Activated T-cell treated with anti-CD3 and anti-CD28 coated beads, Interleukin-2, amount 50 U/mL, for 48 hours (primary cell): ENCODE data around the gene NUP50.

Source experiments
- DNase-seq, 2 experiments: peaks; one replicate each; pipeline ENCODE4 v3.0.0-alpha.2; 2020

NUP50 gene

DNA sequence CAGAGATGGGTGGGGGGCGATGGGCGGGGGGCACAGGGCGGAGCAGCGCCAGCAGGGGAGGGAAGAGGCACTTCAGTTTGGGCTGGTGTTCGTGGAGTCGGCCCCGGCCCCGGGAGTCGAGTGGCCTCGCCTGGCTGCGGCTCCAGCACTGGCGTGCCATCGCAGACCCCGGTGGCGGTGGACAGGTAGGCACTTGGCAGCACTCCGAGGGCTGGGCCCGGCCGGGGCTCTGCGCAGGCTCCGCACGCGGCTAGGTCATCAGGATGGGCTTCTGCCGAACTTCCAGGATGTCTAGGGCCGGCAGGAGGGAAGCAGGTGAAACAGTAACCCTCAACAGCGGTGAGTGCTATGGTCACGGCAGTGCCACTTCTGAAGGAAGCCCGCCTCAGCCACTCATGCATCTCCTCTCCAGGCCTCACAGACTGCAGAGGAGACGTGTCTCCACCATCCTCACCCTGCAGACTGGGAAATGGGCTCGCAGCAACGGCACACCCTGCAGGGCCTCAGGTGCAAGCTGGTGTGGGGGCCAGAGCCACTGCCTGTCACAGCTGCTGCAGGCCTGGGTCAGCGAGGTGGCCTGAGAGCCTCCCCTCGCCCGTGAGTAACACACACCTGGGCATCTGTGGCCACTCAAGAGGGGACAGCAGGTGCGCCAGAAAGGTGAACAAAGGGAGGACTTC is 33.3 kb downstream of the NUP50 start:
- no peak for DNase-seq

DNA sequence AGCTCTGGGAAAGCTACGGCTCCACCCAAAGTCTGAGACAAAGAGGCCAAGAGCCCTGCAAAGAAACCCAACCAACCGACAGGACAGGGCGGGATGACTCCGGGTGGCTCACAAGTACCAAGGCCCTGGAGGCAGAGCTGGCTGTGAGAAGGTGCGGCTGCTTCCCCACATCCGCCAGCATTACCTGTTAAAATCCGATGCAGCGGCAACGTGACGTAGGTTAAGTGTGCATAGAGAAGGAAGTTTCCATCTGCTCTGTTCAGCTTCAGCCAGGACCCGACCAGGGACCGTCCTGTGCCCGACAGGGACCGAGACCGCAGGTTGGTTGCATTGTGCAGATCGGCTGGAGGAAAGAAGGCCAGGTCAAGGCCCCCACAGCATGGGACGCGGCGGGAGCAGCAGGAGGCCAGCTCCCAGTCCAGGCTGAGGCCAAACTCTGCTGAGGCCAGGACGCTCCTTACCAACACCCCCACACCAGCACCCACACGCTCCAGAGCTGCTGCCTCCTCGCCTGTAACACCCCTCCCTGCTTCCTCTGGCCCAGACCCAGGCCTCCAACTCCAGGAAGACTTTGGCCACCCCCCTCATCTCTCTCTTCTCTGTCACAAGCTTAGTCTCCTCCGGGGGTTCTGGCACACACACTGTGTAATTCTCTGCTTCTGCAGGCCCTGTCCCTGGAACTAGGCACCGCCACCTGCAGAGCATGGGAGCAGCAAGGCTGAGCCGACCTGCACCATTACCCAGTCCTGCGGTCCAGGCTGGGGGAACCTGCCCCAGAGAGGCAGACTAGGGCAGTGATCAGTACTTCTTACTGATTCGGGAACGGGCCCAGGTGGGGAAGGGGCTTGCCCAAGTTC is 34.1 kb downstream of the NUP50 start:
- DNase-seq, result no peak

DNA sequence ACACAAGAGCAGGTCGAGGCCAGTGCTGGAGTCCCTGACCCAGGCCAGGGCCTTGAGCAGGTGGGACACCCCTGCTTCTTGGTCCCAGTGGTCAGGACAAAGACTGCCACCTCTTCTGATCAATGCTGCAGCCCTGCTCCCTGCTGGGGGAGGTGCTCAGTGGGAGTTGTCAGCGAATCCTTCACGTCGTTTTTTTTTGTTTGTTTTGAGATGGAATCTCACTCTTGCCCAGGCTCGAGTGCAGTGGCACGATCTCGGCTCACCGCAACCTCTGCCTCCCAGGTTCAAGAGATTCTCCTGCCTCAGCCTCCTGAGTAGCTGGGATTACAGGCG is 34.7 kb downstream of the NUP50 start:
- no peak for DNase-seq

GRCh38 chr22:45199723-45200122 is 36.0 kb downstream of the NUP50 start:
- no peak for DNase-seq

DNA sequence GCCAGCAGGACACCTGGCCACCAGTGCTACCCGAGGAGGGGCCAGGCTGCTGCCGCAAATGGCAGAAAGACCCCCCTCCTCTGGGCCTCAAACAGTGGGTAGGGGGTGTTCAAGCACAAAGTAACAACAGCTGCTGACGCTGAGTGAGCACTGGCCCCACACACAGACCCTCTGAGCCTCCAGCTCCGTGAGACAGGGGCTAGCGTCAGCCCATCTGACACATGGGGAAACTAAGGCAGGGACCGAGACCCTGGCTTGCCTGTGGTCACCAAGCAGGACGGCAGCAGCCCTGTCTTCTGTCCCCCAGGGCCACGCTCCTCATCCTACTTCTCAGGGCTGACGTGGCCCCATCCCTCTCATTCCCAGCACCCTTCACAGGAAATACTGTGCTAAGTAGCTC is 36.5 kb downstream of the NUP50 start:
- no peak for DNase-seq

- DNase-seq, result no peak
These were observed 37.3 kb downstream of the NUP50 start for GRCh38 chr22:45200860-45201511.

GRCh38 chr22:45201678-45202332 is 38.1 kb downstream of the NUP50 start:
- DNase-seq, result no peak

DNA sequence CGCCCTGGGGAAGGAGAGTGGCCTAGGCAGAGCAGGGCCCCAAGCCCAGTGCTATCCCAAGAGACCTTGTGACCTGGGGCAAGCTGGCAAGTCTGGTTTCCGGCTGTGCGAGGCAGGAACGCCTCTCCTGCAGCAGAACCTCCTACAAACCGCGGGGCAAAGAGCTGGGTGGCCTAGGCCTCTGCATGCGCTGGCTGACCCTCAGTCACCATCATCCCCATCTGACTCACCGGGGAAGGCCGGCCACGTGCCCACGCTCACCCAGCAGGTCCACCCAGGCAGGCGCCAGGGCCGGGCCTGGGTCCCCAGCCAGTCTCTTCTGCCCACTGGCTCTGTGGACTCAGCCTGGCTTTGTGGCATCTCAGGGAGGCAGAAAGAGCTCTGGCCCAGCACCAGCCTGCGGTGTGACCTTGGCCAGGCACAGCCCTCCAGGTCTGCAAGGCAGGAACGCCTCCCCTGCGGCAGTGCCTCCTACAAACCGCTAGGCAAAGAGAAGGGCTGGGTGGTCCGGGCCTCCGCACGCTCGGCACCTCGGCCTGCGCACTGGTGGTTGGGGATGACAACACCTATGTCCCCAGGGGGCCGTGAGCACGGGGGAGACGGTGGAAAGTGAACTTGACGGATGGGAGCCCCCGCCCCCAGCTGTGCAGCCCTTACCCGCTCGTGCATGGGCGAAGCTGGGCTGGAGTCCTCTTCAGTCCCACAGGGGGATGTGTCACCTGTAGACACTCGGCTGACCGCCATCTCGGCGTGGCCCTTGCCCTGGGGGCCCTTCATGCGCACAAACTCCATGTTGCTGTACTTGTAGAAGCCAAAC is 38.8 kb downstream of the NUP50 start:
- no peak for DNase-seq

DNA sequence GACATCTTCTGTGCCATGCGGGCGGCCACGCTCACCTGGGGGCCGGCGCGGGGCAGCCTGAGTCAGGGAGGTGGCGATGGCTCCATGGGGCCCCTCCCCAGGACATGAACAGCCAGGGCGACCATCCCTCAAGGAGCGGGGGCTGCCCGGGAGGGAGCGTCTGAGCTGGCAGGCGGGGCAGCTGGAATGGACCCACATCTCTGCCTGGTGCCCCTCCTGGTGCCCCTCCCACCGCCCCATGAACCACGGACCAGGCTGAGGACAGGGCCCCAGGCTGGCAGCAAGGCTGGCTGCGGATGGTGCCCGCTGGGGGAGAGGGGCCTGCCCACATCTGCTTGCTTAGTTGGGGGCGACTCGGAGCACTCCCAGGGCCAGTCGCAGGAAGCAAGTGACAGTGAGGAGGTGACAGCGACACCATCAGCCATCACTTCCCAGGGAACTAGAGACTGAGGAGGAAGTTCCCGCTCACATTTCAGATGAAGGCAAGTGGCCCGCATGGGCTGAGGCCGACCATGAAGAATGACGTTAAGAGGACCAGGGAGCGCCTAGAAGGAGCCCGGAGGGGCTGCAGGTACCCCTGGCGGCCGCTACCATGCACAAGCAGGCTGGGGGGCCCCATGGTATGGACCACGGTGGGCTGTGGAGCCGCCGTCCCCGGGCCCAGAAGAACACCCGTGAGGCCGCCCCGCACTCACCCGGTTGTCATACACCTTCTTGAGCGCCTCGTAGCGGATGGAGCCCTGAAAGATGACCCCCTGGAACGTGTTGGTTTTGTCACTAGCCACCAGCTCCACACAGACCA is 39.6 kb downstream of the NUP50 start:
- no peak for DNase-seq

DNA sequence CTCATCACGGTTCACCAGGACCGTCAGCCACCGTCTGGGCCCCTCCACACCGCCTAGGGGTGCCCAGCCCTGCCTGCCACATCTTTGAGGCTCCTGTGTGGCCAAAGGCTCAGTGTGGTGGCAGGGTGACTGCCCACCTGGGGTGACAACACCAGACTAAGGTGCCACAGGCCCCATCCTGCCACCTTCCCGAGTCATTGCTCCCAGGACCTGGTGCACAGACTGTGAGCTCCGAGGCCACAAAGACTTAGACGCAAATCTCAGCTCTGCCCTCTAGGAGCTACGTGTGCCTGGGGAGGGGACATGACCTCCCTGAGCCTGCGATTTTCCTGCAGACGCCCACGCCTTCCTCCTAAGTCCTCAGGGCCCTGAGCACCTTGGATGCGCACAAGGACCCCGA is 40.5 kb downstream of the NUP50 start:
- no peak for DNase-seq

DNA sequence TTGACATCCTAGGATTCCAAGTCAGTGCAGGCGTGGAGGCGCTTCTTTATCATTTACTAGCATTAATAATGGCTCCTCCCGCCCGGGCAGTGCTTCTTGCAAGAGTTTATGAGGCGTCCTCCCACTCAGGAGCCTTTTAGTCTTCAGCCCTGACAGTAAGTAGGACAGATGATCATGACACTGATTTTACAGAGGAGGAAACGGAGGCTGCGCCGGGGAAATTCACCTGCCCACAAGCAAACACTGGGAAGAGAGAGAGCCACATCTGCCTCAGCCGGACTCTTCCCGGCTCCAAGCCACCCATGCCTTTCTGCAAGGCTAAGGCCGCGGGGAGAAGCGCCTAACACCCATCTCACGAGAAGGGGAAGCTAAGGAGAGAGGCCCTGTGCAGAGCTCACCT is 41.1 kb downstream of the NUP50 start:
- DNase-seq, result no peak

DNA sequence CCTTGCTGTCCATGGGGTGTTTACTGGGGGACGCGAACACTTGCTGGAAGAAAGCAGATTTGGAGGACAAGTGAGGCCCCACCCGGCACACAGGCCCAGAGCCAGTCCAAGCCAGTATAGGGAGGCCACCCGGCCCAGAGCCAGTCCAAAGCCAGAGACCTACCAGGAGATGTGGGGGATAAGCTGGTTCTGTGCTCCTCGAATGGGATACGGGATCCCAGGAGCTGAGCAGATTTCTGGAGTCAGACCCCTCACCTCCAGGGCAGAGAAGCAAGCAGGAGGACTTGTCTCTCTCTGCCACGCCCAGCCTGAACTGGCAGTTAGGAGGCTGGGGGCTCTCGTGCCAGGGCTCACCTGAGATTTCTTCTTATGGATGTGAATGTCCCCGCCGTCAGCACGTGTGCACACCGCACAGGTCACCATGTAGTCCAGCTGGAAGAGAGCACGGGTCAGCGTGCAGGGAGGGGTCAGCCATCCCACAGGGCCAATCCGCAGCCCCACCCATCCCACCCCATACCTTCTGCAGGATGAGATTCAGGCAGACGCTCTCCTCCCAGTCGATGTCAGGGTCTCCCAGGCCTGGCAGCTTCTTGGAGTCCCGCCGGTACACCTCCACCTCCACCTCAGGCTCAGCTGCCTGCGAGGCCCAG is 41.7 kb downstream of the NUP50 start:
- DNase-seq, result no peak

DNA sequence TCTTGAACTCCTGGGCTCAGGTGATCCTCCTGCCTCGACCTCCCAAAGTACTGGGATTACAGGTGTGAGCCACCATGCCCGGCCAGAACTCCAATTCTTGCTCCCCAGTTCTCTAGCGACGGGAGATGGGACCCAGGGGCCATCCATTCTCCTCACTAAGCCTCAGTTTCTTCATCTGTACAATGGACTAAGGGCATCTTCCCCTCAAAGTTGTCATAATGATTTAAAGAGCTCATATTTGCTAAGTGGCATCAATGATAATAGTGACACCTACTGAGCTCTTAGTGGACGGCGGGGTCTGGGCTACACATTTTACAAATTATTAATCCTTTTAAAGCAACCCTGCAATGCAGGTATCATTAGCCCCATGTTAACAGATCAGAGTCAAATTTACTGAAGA is 42.5 kb downstream of the NUP50 start:
- DNase-seq, result no peak

- DNase-seq, result no peak
These were observed 43.8 kb downstream of the NUP50 start for GRCh38 chr22:45207533-45207932.

GRCh38 chr22:45207981-45208664 is 44.4 kb downstream of the NUP50 start:
- DNase-seq, result no peak

DNA sequence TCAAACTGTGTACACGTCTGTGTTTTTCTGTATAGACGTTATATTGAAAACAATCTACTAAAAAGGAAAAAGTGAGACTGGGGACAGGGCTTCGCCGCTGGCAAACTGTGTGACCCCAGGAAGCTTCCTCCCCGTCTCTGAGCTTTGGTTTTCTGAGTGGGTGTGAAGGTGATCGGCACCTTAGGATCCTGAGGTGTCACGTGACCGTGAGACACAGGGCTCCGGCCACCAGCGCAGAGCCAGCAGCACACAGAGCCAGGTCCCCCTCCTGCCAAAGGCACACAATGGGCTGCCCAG is 44.9 kb downstream of the NUP50 start:
- no peak for DNase-seq

DNA sequence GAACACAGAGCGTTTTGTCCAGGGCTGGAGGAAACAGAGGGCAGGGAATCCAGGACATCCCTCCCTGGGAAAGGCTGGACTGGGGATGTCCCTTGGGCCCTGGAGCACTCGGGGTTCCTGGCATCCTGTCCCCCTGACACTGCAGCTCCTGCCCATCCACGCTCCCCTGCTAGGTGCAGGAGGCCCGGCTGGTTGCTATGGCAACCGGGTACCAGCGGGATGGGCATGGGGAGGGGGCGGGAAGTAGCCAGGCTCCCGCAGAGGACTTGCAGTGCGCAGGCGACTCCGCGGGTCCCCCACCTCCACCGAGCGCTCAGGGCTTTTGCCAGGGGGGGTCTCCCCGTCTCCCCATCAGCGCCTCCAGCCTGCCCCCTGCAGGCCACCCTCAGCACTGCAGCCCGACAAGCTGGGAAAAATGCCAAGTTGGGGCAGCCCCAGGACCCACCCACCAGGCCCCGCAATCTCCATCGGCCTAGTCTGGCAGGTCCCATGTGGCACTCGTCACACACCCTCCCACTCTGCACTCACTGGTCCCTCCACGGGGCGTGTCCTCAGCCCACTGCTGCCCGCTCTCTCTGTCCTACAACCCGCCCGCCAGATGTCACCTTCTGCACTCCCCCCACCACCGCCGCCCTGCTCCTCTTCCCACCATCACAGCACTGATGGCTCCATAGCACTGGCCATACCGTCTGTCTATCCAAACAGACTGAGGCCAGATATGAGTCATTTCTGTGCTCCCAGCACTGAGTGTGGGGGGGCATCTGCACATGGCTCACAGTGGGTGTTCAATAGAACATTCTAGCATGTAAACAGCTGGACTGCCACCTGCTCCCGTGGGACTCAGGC is 45.5 kb downstream of the NUP50 start:
- DNase-seq, result peak; percentile 71 to 72

DNA sequence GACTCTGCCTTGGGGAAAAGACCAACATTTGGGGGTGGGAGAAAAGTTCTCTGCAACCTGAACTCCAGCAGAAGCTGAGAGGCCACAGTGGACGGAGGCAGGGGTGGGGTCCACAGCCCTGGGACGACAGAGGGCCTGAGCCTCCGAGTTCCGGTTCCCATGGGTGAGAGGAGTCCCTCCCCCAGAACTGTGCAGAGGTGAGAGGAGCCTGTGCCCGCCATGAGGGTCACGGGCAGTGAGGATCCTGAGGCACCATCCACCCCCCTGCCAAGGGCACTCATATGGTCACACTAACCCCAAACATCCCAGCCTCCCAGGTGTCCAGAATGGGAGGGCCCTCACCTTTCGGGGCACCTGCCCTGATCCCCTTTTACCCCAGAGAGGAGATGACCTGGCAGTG is 46.4 kb downstream of the NUP50 start:
- no peak for DNase-seq

- DNase-seq, result no peak
These were observed 46.9 kb downstream of the NUP50 start for GRCh38 chr22:45210577-45210976.

DNA sequence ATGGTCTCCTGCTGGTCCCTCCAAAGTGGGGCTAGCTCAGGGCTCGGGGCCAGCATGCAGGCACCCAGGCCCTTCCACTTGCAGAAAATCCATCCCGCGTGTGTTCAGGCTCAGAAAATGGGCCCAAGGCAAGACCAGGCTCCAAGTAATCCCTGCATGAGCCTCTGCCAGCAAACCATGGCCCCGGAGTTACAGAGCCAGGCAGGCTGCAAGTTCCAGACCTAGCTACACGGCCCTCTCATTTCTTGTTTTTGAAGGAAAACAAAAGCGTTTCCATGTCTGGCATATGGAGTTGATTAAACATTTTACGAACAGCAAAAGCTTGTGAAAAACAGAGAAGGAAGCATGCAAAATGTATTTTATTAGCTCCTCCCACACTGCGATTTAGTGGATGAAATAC is 47.3 kb downstream of the NUP50 start:
- DNase-seq, result no peak
